HG02571 (cell line): ENCODE data around the gene TFPT.

ENCODE experiments used
- ATAC-seq: cut with Tn5 transposase; IDR thresholded peaks from one replicate; pipeline ENCODE4 v1.9.1; 2021; ENCODE audit warnings: mild to moderate bottlenecking, moderate library complexity; ENCODE audit not compliant: unreplicated experiment

TFPT gene

GRCh38 chr19:54149021-54149812 is 33.8 kb upstream of the TFPT start:
- ATAC-seq = no peak

DNA sequence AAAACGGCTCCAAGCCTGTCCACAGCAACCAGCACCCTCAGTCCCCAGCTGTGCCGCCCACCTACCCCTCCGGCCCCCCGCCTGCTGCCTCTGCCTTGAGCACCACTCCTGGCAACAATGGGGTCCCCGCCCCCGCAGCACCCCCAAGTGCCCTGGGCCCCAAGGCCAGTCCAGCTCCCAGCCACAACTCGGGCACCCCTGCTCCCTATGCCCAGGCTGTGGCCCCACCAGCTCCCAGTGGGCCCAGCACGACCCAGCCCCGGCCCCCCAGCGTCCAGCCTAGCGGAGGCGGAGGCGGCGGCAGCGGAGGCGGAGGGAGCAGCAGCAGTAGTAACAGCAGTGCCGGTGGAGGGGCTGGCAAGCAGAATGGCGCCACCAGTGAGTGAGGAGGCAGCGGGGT is 32.7 kb upstream of the TFPT start:
- no peak for ATAC-seq

DNA sequence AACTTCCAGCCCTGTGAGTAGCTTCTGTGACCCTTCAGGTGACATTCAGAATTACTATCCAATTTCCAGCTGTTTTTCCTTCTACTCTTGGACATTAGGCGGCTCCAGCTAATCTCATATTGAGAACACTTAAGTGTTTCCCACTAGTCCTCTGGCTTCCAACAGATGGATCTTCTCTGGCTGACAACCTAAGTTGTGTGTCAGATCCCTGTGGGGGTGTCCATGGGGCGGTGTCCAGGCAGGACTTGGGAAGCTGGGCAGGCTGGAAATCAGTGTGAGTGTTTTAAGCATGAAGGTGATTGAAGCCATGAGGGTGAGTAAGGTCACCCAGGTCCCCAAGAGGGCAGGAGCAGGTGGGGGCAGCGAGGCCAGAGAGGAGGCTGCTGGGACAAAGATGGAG is 32.2 kb upstream of the TFPT start:
- ATAC-seq = no peak

DNA sequence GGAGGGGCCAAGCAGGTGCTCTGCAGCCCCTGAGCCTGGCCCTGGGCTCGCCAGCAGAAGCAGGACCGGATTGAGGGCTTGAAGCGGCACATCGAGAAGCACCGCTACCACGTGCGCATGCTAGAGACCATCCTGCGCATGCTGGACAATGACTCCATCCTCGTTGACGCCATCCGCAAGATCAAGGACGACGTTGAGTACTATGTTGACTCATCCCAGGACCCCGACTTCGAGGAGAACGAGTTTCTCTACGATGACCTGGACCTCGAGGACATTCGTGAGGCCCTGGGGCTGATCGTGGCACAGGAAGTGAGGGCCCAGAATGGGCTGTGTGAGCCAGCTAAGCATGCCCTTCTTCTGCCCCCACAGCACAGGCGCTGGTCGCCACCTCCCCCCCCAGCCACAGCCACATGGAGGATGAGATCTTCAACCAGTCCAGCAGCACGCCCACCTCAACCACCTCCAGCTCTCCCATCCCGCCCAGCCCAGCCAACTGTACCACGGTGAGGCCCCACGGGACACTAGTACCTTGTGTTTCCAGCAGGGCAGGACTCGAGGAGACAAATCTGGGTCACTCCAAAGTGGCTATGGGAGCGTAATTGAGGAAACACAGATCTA is 30.2 kb upstream of the TFPT start:
- ATAC-seq = no peak

- no peak for ATAC-seq
Measured at GRCh38 chr19:54142166-54142780, 26.8 kb upstream of the TFPT start.

- no peak for ATAC-seq
Measured at GRCh38 chr19:54141356-54141755, 25.9 kb upstream of the TFPT start.

DNA sequence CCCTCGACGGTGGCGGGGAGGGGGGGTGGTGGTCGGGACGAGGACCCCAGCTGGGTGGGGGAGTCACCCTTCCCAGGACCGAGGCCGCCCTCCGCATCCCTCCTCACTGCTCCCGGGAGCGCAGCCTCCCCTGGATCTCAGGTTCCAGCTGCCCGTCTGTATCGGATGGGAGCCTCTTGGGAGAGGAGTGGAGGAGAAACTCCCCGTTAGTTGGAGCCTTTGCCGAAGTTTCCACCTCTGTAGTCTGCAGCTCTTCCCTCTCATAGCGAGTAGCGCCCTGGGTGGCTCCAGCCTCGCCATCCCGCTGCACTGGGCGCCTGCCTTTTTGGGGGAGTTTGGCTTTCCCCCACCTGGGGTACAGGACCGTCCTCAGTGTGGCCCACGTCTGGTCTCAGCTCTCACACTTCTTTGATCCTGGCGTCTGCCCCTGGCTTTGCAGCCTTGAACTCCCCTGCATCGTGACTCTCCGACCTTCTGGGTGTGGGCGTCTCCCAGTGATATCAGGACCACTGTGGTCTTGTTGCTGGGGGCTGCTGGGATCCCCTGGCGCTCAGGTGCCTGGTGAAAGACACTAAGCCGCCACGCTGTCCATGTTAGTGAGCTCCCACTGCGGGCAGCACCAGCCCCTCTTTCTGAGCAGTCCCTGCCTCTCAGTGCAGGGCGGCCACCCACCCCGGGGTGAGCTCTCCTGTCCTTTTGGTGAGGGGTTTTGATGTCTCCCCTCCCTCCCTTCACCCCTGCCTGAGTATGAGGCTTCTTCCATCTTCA is 23.2 kb upstream of the TFPT start:
- ATAC-seq = no peak

DNA sequence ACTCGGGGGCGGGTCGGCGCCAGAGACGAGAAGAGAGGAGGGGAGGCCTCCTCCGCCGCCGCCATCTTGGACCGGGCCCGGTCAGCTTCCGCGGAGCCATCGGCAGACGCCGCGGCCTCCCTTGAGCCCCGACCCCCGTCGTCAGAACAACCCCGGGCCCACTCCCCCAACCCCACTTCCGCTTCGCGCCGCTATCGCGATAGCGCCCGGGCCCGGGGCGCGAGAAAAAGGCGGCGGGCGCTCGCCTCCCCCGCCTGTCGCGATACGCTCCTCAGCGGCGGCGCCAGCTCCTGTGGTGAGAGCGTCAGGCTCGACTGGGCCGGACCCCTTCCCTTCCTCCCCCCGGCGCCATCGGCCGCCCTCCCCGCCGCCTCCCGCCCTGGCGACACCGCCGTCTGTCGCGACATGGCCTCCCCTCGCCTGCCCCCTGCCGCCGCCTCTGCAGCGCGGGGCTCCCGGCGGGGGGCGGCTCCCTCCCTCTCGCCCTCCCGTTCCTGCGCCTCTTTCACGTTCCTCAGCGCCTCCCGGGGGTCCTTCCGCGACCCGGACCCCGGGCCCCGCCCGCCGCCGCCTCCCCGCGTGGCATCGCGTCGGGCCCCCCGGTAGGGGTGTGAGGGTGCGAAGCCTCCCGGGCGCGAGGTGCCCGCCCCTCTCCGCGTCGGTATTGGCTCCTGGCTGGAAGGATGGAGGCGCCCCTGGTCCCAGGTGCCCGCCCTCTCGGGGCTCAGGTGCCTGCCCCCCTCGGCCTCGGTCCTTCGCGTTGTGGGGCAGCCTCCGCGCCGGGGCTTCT is 22.4 kb upstream of the TFPT start, which contains the start of gene CNOT3:
Gene CNOT3, plus strand, starts transcription at position 64 of the 790 bp plus-strand sequence. CDS start 5,217 bp downstream, outside the sequence.
- no peak for ATAC-seq

- ATAC-seq = peak; percentile 74
Measured at GRCh38 chr19:54136864-54137698, 21.6 kb upstream of the TFPT start.

GRCh38 chr19:54136086-54136863 is 20.8 kb upstream of the TFPT start:
- no peak for ATAC-seq

DNA sequence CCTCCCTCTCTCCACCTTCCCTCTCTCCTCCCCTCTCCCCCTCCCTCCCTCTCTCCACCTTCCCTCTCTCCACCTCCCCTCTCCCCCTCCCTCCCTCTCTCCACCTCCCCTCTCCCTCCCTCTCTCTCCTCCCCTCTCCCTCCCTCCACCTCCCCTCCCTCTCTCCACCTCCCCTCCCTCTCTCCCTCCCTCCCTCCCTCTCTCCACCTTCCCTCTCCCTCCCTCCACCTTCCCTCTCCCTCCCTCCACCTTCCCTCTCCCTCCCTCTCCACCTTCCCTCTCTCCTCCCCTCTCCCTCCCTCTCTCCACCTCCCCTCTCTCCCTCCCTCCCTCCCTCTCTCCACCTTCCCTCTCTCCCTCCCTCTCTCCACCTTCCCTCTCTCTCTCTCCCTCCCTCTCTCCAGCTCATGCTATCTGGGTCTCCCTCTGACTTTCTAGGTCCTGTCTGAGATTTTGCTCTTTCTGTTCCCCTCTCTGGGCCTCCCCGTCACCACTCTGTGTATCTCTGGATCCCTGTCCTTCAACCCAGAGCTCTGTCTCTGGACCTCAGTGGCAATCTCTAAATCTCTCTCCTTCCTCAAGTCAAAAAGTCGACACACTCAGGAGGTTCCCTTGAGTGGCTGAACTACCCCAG is 18.6 kb upstream of the TFPT start:
- no peak for ATAC-seq

DNA sequence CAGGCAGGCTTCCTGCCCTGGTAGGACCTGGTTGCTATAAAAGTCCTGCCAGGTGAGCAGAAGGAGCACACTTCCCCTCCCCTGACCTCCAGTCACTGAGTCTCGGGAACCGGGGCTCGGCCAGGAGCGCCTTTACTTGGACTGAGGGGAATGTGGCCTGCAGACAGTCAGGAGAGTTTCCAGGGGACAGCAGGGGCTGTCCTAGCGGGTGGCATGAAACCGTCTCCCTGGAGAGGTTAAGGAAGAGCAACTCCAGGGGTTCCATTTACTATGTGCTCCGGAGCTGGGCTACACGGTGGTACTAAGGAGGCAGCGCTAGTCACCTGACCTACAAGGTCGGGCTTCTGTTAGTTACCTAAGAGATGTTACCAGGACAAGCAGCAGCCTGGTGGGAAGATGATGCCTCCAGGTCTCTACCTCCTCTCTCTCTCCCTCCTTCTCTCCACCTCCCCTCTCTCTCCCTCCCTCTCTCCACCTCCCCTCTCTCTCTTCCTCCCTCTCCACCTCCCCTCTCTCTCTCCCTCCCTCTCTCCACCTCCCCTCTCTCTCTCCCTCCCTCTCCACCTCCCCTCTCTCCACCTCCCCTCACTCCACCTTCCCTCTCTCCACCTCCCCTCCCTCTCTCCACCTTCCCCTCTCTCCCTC is 18.0 kb upstream of the TFPT start:
- ATAC-seq = no peak

DNA sequence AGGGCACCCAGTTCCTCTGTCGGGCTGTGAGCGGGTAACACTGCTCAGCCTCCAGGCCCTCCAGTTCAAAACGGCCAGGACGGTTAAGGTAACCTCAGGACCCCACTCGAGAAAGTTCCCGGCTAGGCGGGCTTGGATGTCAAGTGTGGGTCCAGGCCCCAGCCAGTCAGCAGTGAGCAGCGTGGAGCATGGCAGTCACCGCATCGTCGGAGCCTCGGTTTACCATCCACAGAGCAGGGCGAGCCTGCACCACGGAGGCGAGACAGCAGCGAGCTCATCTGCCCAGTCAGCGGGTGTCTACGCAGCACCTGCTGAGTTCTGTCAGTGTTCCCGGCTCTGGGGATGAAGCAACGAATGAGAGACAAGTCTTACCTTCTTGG is 14.2 kb upstream of the TFPT start:
- ATAC-seq = no peak

DNA sequence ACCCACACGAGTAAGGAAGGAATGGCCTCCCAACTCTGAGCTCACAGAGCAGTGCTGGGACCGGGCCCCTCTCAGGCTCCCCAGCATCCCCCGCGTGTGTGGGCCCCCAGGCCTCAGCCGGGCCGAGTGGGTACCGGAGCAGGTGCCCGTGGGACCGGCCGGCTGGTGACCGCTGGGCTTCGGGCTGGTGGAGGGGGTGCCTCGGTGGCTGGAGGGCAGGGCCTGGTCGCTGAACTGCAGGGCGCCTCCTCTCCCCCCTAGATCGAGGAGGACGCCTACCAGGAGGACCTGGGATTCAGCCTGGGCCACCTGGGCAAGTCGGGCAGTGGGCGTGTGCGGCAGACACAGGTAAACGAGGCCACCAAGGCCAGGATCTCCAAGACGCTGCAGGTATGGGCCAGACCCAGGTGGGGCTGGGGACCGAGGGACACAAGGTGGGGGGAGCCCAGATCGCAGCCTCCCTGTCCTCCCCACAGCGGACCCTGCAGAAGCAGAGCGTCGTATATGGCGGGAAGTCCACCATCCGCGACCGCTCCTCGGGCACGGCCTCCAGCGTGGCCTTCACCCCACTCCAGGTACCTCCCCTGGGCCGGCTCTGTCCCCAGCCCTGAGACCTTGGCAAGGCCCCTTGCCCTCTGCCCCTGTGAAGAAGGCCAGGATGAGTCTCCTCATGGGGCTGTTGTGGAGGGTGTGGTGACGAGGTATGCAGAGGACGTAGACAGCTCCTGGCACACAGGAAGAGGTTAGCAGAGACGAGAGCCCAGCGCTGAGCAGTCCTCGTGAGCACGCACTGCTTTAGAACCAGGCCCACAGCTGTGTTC is 13.5 kb upstream of the TFPT start:
- no peak for ATAC-seq

DNA sequence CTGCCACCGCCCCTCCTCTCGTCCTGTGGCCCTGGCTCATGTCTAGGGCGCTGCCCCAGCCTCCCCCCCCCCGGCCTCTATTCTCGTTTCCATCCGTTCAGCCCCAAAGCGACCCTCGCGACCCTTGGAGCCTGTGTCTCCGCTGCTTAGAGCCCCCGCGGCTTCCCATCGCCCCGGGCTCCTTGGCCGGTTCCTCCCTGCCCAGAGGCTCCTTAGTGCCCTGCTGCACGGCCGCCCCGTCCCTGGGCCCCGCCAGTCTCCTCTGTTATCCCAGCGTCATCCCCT is 12.9 kb upstream of the TFPT start:
- ATAC-seq = no peak

GRCh38 chr19:54127688-54128440 is 12.4 kb upstream of the TFPT start:
- ATAC-seq = no peak

DNA sequence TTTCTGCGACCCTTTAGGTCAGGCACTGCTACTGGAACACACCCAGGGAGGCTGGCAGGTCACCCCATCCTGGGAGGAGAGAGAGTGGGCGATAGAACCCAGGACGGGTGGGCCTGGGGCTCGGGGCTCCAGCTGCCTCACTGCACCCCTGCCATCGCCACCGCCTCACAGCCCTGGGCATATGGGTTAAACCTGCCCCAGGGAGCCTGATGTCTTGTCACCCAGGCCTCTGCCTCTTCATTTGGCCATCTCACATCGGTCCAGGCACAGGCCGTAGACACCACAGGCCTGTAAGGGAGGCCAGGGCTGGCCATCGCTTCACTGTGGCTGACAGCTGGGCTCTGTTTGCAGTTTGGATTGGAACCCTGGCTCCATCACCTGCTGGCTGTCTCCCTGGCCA is 10.3 kb upstream of the TFPT start:
- ATAC-seq = no peak
